ENCODE data around the gene HOTAIR. TPM values are rescaled to one million over a fixed set of nuclear protein-coding genes. Genes with fewer than 3 reads are reported as not detected.

Gene HOTAIR
- total RNA-seq, 1 experiment from 2014 or later, result 13.5 TPM

DNA sequence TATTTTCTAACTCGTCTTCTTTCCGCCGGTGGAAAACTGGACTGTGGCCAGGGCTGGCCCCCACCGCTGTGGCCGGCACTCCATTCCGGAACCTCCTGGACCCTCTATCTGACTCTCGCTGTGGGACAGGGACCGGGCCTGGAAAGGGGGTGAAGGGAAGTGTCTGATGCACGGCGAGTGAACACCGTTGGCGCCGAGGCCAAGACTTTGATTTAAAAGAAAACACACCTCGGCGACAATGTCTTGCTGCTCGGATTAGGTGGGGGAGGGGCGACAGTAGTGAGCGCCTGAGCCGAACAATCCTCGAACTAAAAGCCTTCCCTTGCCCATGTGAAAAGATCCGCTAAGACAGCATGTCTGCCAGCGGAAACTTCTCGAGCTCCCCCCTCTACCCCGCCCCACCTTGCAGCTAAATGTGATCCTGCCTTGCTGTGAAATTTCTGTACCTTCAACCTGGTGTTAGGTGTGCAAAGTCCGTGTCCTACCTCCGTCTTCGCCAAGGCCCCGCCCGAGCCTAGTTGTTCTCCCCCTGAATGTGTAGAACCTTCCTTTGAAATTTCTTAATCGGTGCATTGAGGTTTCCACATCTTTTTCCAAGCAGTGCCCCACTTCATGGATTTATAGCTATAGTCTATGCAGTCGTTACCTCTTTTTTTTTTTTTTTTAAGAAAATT lies 862 bp upstream of the HOTAIR start:
- H3K4me1 ChIP-seq (replicated peaks), result peaks cover 73% of the 10 kb centered on the region
- no peaks in the 10 kb centered on the region for H3K9me3 ChIP-seq (replicated peaks)
- H3K36me3 ChIP-seq, result peaks cover 29% of the 10 kb centered on the region
- H3K4me3 ChIP-seq, result peak overlapping the region; percentile 50
- H3K27ac ChIP-seq, result peak overlapping the region; percentile 88
- H3K27me3 ChIP-seq (replicated peaks), result no peaks in the 10 kb centered on the region
- peak in 1 of 2 experiments; percentile 60 for DNase-seq (ENCODE audit: low read depth in 1 of 2, low spot score in 2 of 2)

DNA sequence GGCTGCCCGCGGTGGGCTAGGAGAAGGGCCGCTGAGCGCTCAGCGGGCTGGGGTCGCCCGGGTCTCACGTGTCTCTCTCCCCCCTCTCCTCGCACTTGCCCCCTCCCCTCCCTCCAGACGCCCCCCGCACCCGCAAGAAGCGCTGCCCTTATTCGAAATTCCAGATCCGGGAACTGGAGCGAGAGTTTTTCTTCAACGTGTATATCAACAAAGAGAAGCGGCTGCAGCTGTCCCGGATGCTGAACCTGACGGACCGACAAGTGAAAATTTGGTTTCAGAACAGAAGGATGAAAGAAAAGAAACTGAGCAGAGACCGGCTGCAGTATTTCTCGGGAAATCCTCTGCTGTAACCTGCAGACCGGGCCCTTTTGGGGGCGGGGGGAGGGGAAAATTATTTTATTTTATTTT lies 314 bp upstream of the HOTAIR start:
- DNase-seq (ENCODE audit: low read depth in 1 of 2, low spot score in 2 of 2), result no peak
- Histone ChIP-seq H3K4me3 (peak overlapping the region; percentile 50), H3K27me3 (replicated peaks) (no peaks in the 10 kb centered on the region), H3K27ac (peak overlapping the region; percentile 88), H3K4me1 (replicated peaks) (peaks cover 75% of the 10 kb centered on the region), H3K36me3 (peaks cover 30% of the 10 kb centered on the region), H3K9me3 (replicated peaks) (no peaks in the 10 kb centered on the region)

GRCh38 chr12:53973236-53974042 lies 1.3 kb downstream of the HOTAIR start:
- Histone ChIP-seq H3K36me3 (peaks cover 34% of the 10 kb centered on the region), H3K4me1 (replicated peaks) (peaks cover 75% of the 10 kb centered on the region), H3K27me3 (replicated peaks) (no peaks in the 10 kb centered on the region), H3K4me3 (peak overlapping the region; percentile 50), H3K27ac (peak overlapping the region; percentile 88), H3K9me3 (replicated peaks) (no peaks in the 10 kb centered on the region)
- peak in 1 of 2 experiments; percentile 73 for DNase-seq (ENCODE audit: low read depth in 1 of 2, low spot score in 2 of 2)

GRCh38 chr12:53972722-53973235 lies 2.0 kb downstream of the HOTAIR start, which contains the start of gene HOXC11:
HOXC11 (plus strand) TSS chr12:53973126; CDS start chr12:53973242, 116 bp downstream.
- no peaks in the 10 kb centered on the region for H3K27me3 ChIP-seq (replicated peaks)
- peaks cover 41% of the 10 kb centered on the region for H3K36me3 ChIP-seq
- no peak for DNase-seq (ENCODE audit: low read depth in 1 of 2, low spot score in 2 of 2)
- H3K4me1 ChIP-seq (replicated peaks), result peaks cover 74% of the 10 kb centered on the region
- H3K9me3 ChIP-seq (replicated peaks), result no peaks in the 10 kb centered on the region
- H3K4me3 ChIP-seq, result peak within 1 kb of the TSS; percentile 50
- peak within 1 kb of the TSS; percentile 88 for H3K27ac ChIP-seq

GRCh38 chr12:53972152-53972702 lies 2.5 kb downstream of the HOTAIR start:
- H3K27me3 ChIP-seq (replicated peaks), result no peaks in the 10 kb centered on the region
- peak in 1 of 2 experiments; percentile 82 for DNase-seq (ENCODE audit: low read depth in 1 of 2, low spot score in 2 of 2)

GRCh38 chr12:53971686-53972085 lies 3.1 kb downstream of the HOTAIR start:
- no peak for DNase-seq (ENCODE audit: low read depth in 1 of 2, low spot score in 2 of 2)
- no peaks in the 10 kb centered on the region for H3K9me3 ChIP-seq (replicated peaks)
- peaks cover 44% of the 10 kb centered on the region for H3K36me3 ChIP-seq
- peaks cover 63% of the 10 kb centered on the region for H3K4me1 ChIP-seq (replicated peaks)
- H3K27me3 ChIP-seq (replicated peaks), result no peaks in the 10 kb centered on the region
- peak overlapping the region; percentile 88; the same call in 1 of the 2 replicates for H3K27ac ChIP-seq
- H3K4me3 ChIP-seq, result no peak overlapping the region

More at GRCh38 chr12:53972152-53972702, 2.5 kb downstream of the HOTAIR start:
- Histone ChIP-seq H3K9me3 (replicated peaks) (no peaks in the 10 kb centered on the region), H3K4me3 (peak overlapping the region; percentile 50), H3K4me1 (replicated peaks) (peaks cover 68% of the 10 kb centered on the region), H3K27ac (peak overlapping the region; percentile 88), H3K36me3 (peaks cover 41% of the 10 kb centered on the region)

- H3K4me1 ChIP-seq (replicated peaks), result peaks cover 57% of the 10 kb centered on the region
- H3K9me3 ChIP-seq (replicated peaks), result no peaks in the 10 kb centered on the region
- H3K27ac ChIP-seq, result no peak overlapping the region
- no peaks in the 10 kb centered on the region for H3K27me3 ChIP-seq (replicated peaks)
- H3K4me3 ChIP-seq, result no peak overlapping the region
- peaks cover 45% of the 10 kb centered on the region for H3K36me3 ChIP-seq
- DNase-seq (ENCODE audit: low read depth in 1 of 2, low spot score in 2 of 2), result no peak
These were observed 3.6 kb downstream of the HOTAIR start for GRCh38 chr12:53971129-53971528.

DNA sequence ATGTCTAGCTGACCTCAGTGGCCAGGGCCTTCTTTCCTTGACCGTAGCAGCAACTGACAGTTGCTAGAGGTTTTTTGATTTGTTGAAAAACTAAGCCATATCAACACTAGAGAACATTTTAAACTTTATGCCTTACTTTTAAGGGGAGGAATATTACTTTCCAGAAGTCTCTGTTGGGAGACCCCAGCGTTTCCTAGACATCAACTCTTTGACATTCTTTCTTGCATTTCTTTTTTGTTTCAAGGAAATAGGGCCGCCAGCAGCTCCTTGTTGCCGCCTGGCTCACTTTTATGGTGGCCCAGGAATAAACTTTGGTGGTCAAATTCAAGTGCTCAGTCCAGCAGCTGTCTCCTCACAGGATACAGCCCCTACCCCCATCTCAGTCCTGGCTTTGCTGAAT lies 4.3 kb downstream of the HOTAIR start:
- H3K36me3 ChIP-seq, result peaks cover 44% of the 10 kb centered on the region
- H3K9me3 ChIP-seq (replicated peaks), result no peaks in the 10 kb centered on the region
- H3K27me3 ChIP-seq (replicated peaks), result no peaks in the 10 kb centered on the region
- peaks cover 53% of the 10 kb centered on the region for H3K4me1 ChIP-seq (replicated peaks)
- 0 out of 2 replicates have a peak overlapping the region, but pooled peaks have one; percentile 81 for H3K27ac ChIP-seq
- no peak overlapping the region for H3K4me3 ChIP-seq
- peak in 1 of 2 experiments; percentile 50 for DNase-seq (ENCODE audit: low read depth in 1 of 2, low spot score in 2 of 2)

DNA sequence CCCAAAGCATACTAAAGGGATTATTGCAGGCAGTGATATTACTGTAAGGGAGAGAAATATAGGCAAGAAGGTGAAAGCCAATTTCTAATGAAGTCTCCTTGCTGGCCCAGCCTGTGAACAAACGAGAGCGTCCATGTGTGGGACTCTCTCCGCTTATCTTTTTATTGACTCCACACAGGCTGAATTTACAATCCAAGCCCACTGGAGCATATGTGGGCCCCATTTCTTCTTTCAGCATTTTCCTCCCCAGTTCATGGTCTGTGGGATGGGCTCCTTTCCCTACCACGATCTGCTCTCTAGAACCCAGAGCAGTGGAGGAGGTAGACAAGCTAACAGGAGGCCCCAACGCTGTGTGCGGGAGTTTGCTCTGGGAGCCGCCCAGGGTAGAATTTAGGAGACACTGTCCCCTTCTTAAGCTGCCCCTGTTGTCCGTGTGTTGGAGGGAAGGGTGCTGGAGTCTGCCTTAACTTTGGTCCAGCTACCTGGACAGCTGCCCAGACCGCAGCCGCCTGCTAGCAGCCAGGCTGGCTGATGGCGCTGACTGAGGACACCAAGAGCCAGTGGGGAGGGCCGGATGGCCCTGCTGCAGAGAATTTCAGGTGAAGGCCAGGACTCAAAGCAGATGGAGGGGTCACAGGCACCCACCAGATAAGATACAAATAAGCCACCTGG lies 5.0 kb downstream of the HOTAIR start:
- Histone ChIP-seq H3K36me3 (peaks cover 42% of the 10 kb centered on the region), H3K27ac (peak overlapping the region; percentile 81), H3K4me1 (replicated peaks) (peaks cover 59% of the 10 kb centered on the region), H3K4me3 (peak overlapping the region; percentile 60), H3K9me3 (replicated peaks) (no peaks in the 10 kb centered on the region), H3K27me3 (replicated peaks) (no peaks in the 10 kb centered on the region)
- DNase-seq (ENCODE audit: low read depth in 1 of 2, low spot score in 2 of 2), result peak in 1 of 2 experiments; percentile 69

- H3K9me3 ChIP-seq (replicated peaks), result no peaks in the 10 kb centered on the region
- DNase-seq (ENCODE audit: low read depth in 1 of 2, low spot score in 2 of 2), result peak in 1 of 2 experiments; percentile 70
- H3K4me3 ChIP-seq, result peak overlapping the region; percentile 60
- H3K36me3 ChIP-seq, result peaks cover 39% of the 10 kb centered on the region
- no peaks in the 10 kb centered on the region for H3K27me3 ChIP-seq (replicated peaks)
- peak overlapping the region; percentile 81 for H3K27ac ChIP-seq
- H3K4me1 ChIP-seq (replicated peaks), result peaks cover 63% of the 10 kb centered on the region
These were observed 6.3 kb downstream of the HOTAIR start for GRCh38 chr12:53968214-53969127.

- Histone ChIP-seq H3K4me1 (replicated peaks) (peaks cover 65% of the 10 kb centered on the region), H3K27me3 (replicated peaks) (no peaks in the 10 kb centered on the region), H3K36me3 (peaks cover 33% of the 10 kb centered on the region), H3K9me3 (replicated peaks) (no peaks in the 10 kb centered on the region), H3K27ac (peak overlapping the region; percentile 81), H3K4me3 (peak overlapping the region; percentile 60)
- DNase-seq (ENCODE audit: low read depth in 1 of 2, low spot score in 2 of 2), result peak in 1 of 2 experiments; percentile 62
These were observed 7.3 kb downstream of the HOTAIR start for GRCh38 chr12:53967421-53967925.

All from SJSA1 (cell line).